ENCODE results near the gene CHRDL2.
A peak's percentile ranks its signal among the peaks of the same experiment; 100 is the strongest.

Gene CHRDL2

DNA sequence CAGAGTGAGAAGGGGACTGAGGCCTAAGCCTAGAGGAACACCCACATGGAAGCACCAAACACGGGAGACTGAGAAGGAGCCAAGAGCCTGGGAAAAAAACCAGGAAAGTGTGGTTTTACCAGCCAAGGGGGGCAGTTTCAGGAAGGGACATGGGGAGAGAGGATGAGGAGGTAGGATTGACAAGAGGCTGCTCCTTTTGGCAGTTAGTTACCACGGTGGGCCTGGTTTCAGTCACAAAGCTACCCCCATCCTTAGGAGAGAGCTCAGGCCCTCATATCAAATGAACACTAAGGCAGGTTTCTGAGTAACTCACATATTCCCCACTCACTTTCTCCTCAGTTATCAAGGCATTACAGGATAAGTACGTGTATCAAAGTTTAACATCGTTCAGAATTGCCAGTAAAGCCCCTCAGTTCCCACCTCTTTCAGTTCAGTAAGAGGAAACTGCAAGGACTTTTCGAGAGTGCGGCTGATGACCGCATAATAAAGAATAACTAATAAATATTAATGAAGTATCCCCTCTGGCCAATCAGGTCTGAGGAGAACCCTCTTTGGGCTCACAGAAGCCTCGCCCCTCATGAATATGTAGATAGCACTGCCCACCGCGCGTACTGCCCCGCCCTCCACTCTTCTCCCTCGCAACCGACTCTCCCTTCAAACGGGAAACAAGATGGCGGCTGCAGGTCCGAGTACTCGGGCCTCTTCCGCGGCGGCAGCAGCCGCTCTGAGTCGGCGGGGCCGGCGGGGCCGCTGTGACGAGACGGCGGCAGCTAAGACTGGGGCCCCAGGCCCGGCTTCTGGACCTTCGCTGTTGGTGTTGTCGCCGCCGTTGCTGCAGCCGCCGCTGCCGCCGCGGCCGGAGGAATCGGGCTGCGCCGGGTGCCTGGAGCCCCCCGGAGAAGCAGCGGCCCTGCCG is 17.2 kb upstream of the CHRDL2 start, which contains the start of gene RNF169:
Gene RNF169, plus strand, starts transcription at position 639 of the 916 bp plus-strand sequence. Its CDS starts 32 bp downstream, at position 671.
- peak; percentile 78 for DNase-seq (ENCODE audit: low read depth)

DNA sequence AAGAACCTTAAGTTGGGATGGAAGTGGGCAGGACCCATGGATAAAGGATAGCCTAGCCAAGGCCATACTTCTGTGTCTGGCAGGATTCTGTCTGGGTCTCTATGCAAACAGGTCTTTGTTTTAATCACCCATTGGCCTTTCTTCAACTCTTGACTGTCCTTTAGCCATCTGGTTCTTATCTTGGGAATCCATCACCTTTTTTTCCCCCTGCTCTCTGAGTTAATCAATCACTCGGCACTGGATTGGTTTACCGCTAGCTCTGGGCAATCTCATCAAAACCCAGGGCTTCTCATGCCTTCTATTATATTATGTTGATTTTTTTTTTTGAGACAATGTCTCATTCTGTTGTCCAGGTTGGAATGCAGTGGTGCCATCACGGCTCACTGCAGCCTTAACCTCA is 15.6 kb upstream of the CHRDL2 start:
- no peak for DNase-seq (ENCODE audit: low read depth)

DNA sequence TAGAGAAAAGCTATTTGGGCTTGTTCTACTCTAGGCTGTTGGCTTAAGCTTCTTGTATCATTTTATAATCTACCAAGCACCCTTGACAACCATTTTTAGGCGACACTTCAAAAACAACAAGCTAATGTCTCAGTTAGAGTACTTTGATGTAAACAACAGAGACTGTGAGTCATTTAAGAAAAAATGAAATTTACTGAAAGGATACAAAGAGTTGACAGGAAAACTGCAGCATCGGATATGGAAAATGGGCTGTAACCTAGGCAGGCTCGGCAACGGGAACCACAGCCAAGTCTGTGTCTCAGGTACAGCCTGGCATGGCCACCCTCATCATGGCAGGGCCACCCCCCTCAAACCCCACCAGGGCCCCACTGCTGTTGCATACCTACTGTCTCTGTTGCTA is 13.1 kb upstream of the CHRDL2 start:
- DNase-seq (ENCODE audit: low read depth), result no peak

DNA sequence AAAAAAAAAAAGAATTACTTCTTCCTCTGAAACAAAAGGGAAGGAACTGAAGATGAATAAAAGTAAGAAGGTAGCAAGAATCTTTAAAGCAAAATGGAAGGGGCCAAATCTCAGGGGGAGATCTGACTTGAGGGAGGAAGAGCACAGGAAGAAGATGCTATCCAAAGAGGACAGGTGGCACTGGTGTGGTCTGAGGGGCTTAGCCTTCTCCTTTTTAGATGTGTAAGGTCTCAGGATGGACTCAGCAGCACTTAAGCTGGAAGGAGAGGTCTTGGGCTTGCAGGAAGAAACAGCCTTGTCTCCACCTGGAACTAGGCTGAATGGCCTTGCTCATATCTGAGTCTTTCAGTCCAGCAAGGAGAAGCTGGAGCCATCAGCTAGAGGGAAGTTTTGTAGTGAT is 12.4 kb upstream of the CHRDL2 start:
- no peak for DNase-seq (ENCODE audit: low read depth)

DNA sequence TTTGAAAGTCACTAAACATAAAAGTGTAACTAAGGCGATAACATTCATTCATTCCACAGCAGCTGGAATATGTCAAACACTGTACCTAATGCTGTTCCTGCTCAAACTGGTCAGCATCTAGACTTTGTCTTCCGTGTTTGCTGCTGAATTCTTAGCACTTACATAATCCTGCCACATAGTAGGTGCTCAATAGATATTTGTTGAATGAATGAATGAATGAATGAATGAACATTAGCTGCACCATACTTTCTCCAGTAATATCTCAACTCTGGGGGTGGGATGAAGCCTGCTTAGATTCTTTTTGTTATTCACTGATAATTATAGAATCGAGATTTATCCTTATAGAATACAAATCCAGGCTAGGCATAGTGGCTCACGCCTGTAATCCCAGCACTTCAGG is 10.8 kb upstream of the CHRDL2 start:
- no peak for DNase-seq (ENCODE audit: low read depth)

DNA sequence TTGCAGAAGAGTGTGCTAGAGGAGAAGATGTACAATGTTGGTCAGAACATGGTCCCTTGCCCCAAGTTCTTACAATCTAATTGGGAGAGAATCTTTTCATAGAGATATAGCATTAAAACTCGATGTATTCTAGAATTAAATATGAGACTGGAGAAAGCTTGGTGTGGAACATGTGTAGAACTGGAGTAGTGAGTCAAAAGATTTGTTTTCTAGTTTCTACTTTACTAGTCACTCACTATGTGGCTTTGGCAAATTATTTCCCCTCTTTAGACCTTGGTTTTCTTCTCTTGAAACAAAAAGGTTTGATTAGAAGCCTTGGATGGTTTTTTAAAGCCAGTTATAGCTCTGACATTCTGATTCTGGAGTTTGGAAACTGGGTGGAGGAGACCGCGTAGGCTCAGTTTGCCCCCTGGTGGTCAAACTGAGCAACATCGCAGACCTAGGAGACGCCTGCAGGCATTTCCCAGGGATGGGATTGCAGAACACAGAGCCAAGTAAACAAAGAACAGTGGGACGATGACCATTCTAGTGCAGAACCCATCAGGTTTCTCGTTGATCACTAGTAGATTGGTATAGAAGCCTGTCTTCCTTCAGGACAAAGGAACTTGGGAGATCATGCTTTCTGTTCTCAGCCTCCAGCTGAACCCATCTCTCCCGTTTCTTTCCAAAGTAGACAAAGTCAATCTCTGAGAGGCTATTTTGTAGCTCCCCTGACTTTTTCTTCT is 8.5 kb upstream of the CHRDL2 start:
- no peak for DNase-seq (ENCODE audit: low read depth)

DNA sequence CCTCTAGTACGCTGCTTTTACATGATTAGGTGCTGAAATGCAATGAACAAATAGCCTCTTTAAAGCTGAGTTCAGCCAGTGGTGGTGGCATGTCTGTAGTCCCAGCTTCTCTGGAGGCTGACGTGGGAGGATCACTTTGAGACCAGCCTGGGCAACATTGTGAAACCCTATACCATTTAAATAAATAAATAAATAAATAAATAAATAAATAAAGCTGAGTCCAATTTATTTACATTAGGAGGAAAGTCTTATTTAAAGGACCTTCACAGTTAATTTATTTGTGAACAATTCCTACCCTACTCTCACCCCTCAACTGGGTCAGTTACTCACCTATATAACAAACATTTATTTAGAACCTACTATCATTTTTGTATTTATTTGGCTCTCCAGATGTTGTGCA is 4.8 kb upstream of the CHRDL2 start:
- no peak for DNase-seq (ENCODE audit: low read depth)

DNA sequence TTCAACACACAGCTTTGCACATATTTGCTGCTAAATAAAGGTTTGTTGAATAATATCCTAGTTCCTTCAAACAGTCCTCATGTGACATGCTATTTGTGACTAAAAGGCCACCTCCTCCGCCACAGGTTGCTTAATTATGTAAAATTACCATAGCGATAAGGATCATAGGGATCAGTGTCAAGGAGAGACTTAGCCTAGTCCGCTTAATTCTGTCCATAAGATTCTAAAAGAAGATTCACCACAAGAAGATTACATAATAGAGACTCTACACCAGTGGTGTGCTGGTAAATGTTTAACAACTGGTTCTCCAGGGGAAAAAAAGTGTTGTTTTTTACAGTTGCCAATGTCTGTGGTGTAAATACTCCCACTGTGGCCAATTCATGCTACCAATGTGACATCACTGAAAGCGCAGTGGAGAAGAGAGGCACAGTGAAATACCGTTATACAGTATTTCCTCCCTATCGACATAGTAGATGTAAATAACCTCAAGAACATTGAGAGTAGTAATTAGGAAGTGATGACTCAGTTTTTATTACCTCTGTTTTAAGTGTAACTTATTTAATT is 4.2 kb upstream of the CHRDL2 start:
- no peak for DNase-seq (ENCODE audit: low read depth)

DNA sequence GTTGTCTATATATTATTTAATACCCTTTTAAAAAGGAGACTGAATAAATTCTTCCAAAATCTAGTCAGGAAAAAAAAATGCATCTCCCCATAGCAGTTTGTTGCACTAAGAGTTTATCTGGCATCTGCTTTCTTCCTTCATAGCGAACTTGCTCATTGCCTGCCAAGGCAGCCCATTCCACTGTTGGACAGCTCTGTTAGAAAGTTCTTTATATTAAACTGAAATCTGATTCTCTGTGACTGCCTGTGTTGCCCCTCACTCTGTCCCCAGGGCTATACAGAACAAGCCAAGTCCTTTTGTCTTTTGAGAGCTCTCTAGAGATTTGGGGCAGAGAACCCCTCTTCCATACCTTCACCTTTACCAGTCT is 3.3 kb upstream of the CHRDL2 start:
- no peak for DNase-seq (ENCODE audit: low read depth)

DNA sequence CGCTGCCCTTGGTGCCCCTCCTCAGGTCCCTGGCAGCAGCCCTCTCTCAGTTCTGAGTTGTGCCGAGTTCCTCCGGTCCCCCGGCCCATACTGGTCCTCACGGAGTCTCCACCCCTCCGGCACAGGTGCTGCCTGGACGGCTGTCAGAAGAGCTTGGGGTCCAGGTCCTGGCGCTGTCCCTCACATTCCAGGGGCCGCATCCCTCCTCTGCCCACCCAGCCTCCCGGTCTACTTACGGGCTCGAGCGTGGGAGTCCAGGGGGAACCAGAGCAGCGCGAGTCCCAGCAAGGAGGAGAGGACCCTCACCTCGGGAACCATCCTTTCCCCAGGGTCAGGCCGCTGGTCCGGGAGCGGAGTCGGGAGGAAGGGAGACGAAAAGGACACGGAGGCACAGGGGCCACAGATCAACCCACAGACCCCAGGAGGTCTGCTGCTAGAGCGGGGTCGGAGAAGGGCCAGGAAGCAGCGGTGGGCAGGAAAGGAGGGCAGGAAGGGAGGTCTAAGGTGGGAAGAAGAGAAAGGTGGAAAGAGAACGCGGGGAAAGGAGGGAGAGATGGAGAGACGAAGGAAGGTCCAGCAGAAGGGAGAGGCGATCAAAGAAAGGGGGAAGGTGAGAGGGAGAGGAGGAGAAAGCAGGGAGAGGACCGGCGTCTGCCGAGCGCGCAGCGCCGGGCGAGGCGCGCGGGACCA is 510 bp downstream of the CHRDL2 start:
- no peak for DNase-seq (ENCODE audit: low read depth)

DNA sequence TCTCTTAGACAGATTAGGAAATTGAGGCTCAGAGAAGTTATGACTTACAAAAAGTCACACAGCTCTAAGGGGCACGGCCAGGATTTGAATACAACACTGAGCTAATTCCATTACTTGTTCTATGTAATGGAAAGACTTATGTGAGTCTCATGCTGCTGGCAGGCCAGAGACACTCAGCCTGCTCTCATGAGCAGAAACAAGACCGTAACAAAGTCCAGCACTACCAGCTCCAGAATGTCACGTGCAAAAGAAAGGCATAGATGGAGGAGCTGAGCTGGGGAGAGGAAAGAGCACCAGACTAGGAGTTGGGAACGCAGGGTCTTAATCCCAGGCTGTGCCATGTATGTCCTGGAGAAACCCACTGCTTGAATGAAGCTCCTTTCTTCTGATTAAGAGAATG is 1.8 kb downstream of the CHRDL2 start:
- DNase-seq (ENCODE audit: low read depth), result no peak

DNA sequence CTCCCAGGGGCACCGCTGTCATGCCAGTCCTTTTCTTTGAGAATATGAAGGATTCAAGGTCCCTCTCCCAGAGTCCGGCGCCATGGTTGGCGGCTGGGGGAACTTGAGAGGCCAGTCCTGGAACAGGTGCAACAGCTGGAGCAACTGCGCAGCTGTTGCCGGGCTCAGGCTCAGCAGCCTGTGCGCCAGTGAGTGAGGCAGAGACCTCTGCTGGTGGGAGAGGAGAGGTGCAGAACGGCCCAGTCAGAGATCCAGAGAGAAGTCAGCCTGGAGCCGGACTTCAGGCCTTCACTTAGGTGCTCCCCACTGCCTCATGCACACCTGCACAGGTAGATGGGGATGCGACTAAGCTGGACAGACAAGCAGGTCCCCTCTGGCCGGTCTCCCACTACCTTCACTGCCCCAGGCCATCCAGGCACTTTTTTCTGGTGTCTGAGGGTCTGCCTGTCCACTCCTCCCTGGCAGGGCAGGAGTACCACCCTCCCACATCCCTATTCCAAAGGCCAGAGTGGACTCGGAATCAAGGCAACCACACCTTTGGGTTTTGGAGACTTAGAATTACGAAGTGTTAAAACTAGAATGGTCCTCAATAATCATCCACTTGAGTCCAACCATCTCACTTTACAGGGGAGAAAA is 4.6 kb downstream of the CHRDL2 start:
- peak; percentile 21 for DNase-seq (ENCODE audit: low read depth)

DNA sequence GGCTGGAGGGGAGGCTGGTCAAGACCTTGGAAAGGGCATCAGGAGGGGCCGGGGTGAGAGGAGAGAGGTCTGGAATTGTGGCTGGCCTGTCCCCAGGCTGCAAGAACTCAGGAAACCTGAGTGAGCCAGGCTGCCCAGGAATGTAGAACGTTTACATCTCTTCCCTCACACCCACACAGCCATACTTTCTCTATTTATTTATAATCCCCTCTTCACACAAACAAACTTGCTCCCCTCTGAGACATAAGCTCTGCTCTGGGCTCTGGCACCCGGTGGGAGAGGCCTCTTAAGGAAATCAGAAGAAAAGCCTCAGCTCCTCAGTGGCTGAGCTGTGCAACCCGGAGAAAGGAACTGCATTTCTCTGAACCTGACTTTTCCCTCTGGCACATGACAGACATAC is 5.5 kb downstream of the CHRDL2 start:
- DNase-seq (ENCODE audit: low read depth), result no peak

DNA sequence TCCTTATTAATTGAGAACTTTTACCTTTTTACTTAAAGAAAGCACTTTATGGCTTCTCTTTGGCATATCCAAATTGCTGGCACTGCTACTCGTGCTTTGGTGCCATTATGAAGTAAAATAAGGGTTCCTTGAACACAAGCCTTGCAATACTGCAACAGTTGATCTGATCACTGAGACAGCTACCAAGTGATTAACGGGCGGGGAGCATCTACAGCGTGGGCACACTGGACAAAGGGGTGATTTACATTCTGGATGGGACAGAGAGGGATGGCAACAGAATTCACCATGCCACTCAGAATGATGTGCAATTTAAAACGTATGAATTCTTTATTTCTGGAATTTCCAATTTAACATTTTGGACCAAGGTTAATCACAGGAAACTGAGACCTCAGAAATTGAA is 7.7 kb downstream of the CHRDL2 start:
- no peak for DNase-seq (ENCODE audit: low read depth)

DNA sequence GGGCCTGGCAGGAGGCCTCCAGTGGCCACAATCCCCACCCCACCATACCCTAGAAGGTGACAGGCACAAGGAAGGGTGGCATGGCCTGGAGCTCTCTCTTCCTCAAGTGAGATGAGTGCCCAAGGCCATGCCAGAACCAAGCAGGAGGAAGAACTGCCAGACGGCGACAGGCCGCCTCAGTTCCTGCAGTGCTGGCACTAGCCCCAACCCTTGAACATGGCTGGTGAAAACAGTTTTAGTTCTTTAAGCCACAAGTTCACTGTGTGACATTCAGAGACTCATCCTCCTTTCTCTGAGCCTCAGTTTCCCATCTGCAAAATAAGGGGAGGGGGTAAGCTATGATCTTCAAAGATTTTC is 9.8 kb downstream of the CHRDL2 start:
- no peak for DNase-seq (ENCODE audit: low read depth)

DNA sequence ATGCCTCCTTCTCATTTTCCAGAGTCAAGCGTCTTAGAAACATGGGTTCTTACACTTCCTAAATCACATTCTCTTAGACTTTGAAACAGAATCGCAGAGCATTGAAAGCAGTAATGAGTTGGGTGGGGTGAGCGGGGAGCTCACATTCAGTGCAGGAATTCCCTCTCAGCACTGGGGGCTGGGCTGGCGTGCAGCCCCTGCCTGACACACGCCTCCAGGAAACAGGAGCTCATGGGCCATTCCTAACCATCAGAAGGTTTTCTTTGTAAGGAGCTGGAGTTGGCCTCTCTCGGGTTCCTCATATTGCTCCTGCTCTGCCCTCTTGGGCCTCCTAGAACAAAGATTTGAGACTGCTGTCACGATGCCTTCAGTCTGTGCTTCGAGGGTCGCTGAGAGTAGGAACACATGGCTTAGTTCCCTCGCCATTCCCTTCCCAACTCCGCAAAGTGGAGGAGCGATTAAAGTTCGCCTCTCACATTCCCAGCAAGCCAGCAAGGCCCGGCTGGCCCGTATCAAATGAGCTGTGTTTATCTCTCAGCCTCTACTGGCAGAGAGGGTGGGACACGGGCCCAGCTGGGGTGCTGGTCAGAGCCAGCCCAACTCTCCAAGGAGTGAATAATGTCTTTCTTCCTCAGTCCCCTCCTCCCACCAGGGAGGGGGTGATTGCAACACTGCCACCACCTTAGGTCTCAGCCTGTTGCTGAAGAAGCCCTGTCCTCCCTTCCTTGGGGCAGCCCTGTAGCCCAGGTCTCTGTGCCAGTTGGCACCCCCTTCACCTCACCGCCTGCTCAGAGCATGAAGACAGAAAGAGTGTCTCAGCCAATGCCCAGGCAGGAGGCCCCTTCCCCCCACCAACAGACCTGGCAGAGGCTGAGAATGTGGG is 10.4 kb downstream of the CHRDL2 start:
- DNase-seq (ENCODE audit: low read depth), result no peak

DNA sequence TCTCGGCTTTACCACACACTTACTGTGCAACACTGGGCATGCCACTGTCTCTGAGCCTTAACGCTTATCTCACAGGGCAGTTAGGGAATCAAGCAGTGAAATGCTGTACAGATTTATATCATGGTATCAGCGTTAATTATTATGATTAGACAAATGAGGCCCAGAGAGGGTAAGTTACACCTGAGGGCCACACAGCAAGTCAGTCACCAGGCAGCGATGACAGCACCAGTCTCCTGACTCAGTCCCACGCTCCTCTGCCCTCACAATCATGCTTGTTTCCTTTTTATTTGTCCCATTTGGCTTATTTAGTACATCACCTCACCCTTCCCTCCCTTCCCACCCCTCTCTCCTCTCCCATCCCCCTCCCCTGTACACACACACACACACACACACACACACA is 12.2 kb downstream of the CHRDL2 start:
- no peak for DNase-seq (ENCODE audit: low read depth)

DNA sequence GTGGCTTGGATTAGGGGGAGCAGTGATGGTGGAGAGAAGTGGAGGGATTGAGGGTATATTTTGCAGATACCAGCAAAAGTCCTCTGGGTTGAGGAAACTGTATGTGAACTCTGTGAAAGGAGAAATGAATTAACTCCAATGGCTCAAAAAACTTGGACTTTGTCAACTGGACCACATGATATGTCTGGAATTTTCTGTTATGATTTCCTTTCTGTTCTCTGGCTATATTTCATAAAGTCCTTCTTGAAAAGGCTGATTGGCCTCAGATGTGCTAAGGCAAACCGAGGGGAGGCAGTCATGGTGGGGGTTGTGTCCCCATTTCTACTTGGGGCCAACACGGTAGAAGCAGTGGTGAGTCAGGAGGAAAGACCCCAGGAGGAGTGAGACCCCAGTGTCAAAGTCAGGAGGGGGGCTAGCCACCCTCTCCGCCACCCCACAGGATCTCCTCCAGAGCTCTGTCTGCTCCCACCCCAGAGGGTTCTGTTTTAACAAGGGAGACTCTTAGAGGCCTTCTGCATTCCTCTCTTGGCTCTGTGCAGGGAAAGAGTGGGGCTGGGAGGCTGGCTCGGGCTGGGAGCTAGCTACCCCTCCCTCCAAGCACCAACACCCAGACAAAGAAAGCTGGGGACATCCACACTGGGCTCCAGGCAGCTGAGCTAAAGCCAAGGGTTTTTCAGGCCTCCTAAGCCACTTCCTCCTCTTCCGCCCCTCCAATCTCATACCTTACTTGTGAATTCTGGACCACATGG is 13.8 kb downstream of the CHRDL2 start:
- DNase-seq (ENCODE audit: low read depth), result no peak

DNA sequence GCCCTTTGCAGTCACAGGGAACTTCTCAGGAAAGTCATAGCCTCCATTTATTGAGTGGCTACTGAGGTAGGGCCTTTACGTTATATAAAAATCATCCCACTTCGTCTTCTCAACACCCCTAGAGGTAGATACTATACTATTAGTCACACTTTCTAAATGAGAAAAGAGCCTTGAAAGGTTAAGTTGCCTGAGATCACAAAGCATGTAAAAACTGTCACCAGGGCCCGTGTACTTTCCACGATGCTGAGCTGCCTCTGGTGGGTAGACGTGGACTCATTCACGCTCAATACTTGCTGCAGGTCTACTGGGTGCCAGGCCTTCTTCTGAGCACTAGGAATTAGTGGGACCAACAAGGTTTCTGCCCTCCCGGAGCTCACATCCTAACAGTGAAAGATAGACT is 16.3 kb downstream of the CHRDL2 start:
- DNase-seq (ENCODE audit: low read depth), result no peak

DNA sequence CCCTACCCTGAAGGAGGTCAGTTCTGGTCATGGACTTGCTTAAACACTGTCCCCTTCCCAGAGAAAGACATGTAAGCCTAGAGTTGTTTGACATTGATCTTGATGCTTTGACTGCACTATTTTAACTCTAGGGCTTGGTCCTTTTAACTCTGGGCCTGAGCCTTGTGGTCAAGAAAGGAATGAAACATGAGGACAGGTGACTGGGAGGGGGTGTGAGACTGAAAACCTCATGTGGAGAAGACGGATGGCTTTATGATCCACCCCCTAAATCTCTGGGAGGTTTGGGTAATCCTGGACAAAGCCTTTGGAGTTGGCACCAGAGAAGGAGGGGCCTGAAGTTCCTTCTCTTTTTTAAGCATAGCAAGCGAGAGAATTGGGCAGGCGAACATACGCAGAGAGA is 17.5 kb downstream of the CHRDL2 start:
- DNase-seq (ENCODE audit: low read depth), result no peak

All from stimulated activated CD8-positive, alpha-beta memory T cell treated with anti-CD3 and anti-CD28 coated beads, Interleukin-7, amount 100 ng/mL, for 24 hours (primary cell).